Jurkat, Clone E6-1 (cell line): ENCODE measurements around the gene RUNX1.

ENCODE experiments used
- DNase-seq: peaks from one replicate; pipeline ENCODE4 v3.0.0-alpha.2; 2011; ENCODE audit warnings: low read depth, low spot score
- H3K4me3 ChIP-seq: 2 replicates; pipeline ENCODE4 v1.5.1; 2011; ENCODE audit warnings: mild to moderate bottlenecking, low read length, control low read depth, moderate library complexity

RUNX1 gene

GRCh38 chr21:34899760-34900159 lies 149.3 kb downstream of the RUNX1 start:
- no peak overlapping the region for H3K4me3 ChIP-seq
- DNase-seq = no peak

- H3K4me3 ChIP-seq = no peak overlapping the region
- DNase-seq = no peak
Measured at GRCh38 chr21:34899302-34899701, 149.8 kb downstream of the RUNX1 start.

- no peak for DNase-seq
- no peak overlapping the region for H3K4me3 ChIP-seq
Measured at GRCh38 chr21:34897828-34898227, 151.3 kb downstream of the RUNX1 start.

- no peak overlapping the region for H3K4me3 ChIP-seq
- DNase-seq = peak; percentile 75
Measured at GRCh38 chr21:34894401-34894800, 154.7 kb downstream of the RUNX1 start.

- DNase-seq = peak; percentile 80
- H3K4me3 ChIP-seq = peak overlapping the region; percentile 67
Measured at GRCh38 chr21:34892209-34892608, 156.9 kb downstream of the RUNX1 start.

GRCh38 chr21:34891613-34891943 lies 157.5 kb downstream of the RUNX1 start:
- H3K4me3 ChIP-seq = peak overlapping the region; percentile 67
- no peak for DNase-seq

- peak overlapping the region; percentile 67 for H3K4me3 ChIP-seq
- DNase-seq = peak; percentile 63
Measured at GRCh38 chr21:34890724-34891612, 158.1 kb downstream of the RUNX1 start.

- DNase-seq = no peak
- peak overlapping the region; percentile 67 for H3K4me3 ChIP-seq
Measured at GRCh38 chr21:34890470-34890723, 158.7 kb downstream of the RUNX1 start.

- DNase-seq = peak; percentile 71
- peak overlapping the region; percentile 67 for H3K4me3 ChIP-seq
Measured at GRCh38 chr21:34889676-34890469, 159.2 kb downstream of the RUNX1 start.

GRCh38 chr21:34889320-34889675 lies 159.8 kb downstream of the RUNX1 start:
- DNase-seq = peak; percentile 58
- peak overlapping the region; percentile 67 for H3K4me3 ChIP-seq

GRCh38 chr21:34888569-34889319 lies 160.4 kb downstream of the RUNX1 start:
- H3K4me3 ChIP-seq = peak overlapping the region; percentile 74
- peak; percentile 93 for DNase-seq

GRCh38 chr21:34887725-34888568 lies 161.2 kb downstream of the RUNX1 start:
- peak; percentile 79 for DNase-seq
- peak overlapping the region; percentile 74 for H3K4me3 ChIP-seq

GRCh38 chr21:34887105-34887442 lies 162.0 kb downstream of the RUNX1 start:
- peak overlapping the region; percentile 74 for H3K4me3 ChIP-seq

GRCh38 chr21:34886240-34887104 lies 162.6 kb downstream of the RUNX1 start:
- peak overlapping the region; percentile 74 for H3K4me3 ChIP-seq
- no peak for DNase-seq

More at GRCh38 chr21:34887105-34887442, 162.0 kb downstream of the RUNX1 start:
- DNase-seq = no peak

GRCh38 chr21:34885626-34886239 lies 163.4 kb downstream of the RUNX1 start:
- DNase-seq = no peak
- H3K4me3 ChIP-seq = peak overlapping the region; percentile 74

GRCh38 chr21:34885125-34885524 lies 164.0 kb downstream of the RUNX1 start:
- no peak for DNase-seq
- H3K4me3 ChIP-seq = peak overlapping the region; percentile 74

- H3K4me3 ChIP-seq = peak overlapping the region; percentile 74
- no peak for DNase-seq
Measured at GRCh38 chr21:34884346-34884929, 164.7 kb downstream of the RUNX1 start.
